GM21619 (cell line): ENCODE results near the gene TMEM204.

Experiments used
- ATAC-seq: cut with Tn5 transposase; IDR thresholded peaks from one replicate; pipeline ENCODE4 v1.9.1; 2021; ENCODE audit not compliant: unreplicated experiment

Gene TMEM204

GRCh38 chr16:1536601-1537000 lies 3.1 kb downstream of the TMEM204 start:
- no peak for ATAC-seq

- no peak for ATAC-seq
Measured at GRCh38 chr16:1537138-1537577, 3.7 kb downstream of the TMEM204 start.

GRCh38 chr16:1537763-1538289 lies 4.4 kb downstream of the TMEM204 start:
- ATAC-seq, result no peak

- no peak for ATAC-seq
Measured at GRCh38 chr16:1538804-1539520, 5.5 kb downstream of the TMEM204 start.

GRCh38 chr16:1539720-1540555 lies 6.5 kb downstream of the TMEM204 start:
- ATAC-seq, result no peak

- no peak for ATAC-seq
Measured at GRCh38 chr16:1540556-1540855, 7.0 kb downstream of the TMEM204 start.

GRCh38 chr16:1541293-1542165 lies 8.1 kb downstream of the TMEM204 start:
- no peak for ATAC-seq

- no peak for ATAC-seq
Measured at GRCh38 chr16:1542166-1542500, 8.7 kb downstream of the TMEM204 start.

GRCh38 chr16:1542533-1542932 lies 9.1 kb downstream of the TMEM204 start:
- no peak for ATAC-seq

GRCh38 chr16:1543085-1543896 lies 9.8 kb downstream of the TMEM204 start:
- no peak for ATAC-seq

GRCh38 chr16:1545044-1546040 lies 11.9 kb downstream of the TMEM204 start:
- no peak for ATAC-seq

GRCh38 chr16:1546430-1546829 lies 13.0 kb downstream of the TMEM204 start:
- no peak for ATAC-seq

GRCh38 chr16:1548233-1548632 lies 14.8 kb downstream of the TMEM204 start:
- no peak for ATAC-seq

GRCh38 chr16:1548727-1549126 lies 15.3 kb downstream of the TMEM204 start:
- no peak for ATAC-seq

GRCh38 chr16:1550069-1550468 lies 16.6 kb downstream of the TMEM204 start:
- ATAC-seq, result no peak

GRCh38 chr16:1550696-1551095 lies 17.2 kb downstream of the TMEM204 start:
- ATAC-seq, result no peak

- ATAC-seq, result no peak
Measured at GRCh38 chr16:1551166-1551565, 17.7 kb downstream of the TMEM204 start.

GRCh38 chr16:1552129-1552528 lies 18.7 kb downstream of the TMEM204 start:
- ATAC-seq, result no peak
